Spleen (tissue), 7 donors: Measurements from ENCODE around the gene CDC5L.

ENCODE experiments used
- CTCF ChIP-seq, 11 experiments: fragments of 200-600 bp in 7 of 11; fragments of 450-650 bp in 4 of 11; sonication (generic) in 4 of 11; IDR thresholded peaks in 8 of 11; conservative IDR thresholded peaks in 3 of 11; 1 replicate in 7 of 11; 2 replicates in 4 of 11; pipeline versions ENCODE4 v1.4.0 to v1.8.0; 2016 to 2021; ENCODE audit warnings: antibody characterized with exemption in 11 of 11, inconsistent platforms in 4 of 11, mild to moderate bottlenecking in 1 of 11
- POLR2A ChIP-seq, 3 donors: fragments of 450-650 bp; IDR thresholded peaks; one replicate each; pipeline ENCODE4 v1.5.1; 2017; ENCODE audit warnings: antibody characterized with exemption in 3 of 3, mild to moderate bottlenecking in 1 of 3
- donor health status: DM: no; HTN: no; CAD: no; lungs with moderate emphysema.
- donor health status: DM: no; HTN: no; CAD: no.
- donor health status: DM: no; HTN: no; CAD: no.

- TF ChIP-seq CTCF (IDR thresholded peaks at IDR 0.05 in 8 of 11, conservative IDR thresholded peaks at IDR 0.05 in 3 of 11) = no peak
- TF ChIP-seq POLR2A (IDR thresholded peaks at IDR 0.05) = no peak
Measured at GRCh38 chr6:44464527-44465310, 77.2 kb downstream of the CDC5L start.
